Measurements from ENCODE around the gene TUBB1.

The TUBB1 gene

DNA sequence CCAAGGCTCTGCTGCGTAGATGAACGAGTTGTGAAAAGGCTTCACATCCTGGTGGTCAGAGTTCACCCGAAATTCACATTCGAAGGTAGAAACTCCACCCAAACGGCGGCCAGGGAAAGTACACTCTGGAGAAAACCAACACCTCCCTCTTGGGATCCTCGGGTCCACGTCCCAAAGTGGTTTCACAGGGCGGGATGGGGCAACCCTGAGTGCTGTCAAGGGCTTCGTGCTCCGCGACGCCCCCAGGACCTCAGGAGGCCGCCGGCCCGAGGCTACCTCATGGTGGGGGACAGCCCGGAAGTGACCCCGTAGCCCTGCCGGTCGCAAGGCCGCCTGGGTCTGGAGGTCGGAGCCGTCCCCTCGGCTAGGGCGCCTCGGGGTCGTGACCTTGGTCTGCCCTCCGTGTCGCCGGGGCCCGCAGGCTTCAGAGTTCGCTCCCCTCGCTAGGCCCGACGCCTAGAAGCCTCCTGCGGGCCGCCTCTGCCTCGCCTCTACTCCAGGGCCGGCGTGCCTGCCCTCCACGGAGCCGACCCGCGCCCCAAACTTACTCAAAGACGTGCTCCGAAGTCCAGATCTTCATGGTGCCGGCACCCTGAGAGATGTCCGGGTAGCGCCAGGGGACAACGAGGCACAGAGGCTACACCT lies 23.0 kb downstream of the TUBB1 start, which contains the start of gene PRELID3B:
Gene PRELID3B (minus strand): TSS at position 636 of the 645 bp plus-strand sequence. CDS start 56 bp downstream, at position 580.
- peak; percentile 23 for DNase-seq (ENCODE audit: low read depth)
- peak within 1 kb of the TSS; percentile 76 for H3K4me3 ChIP-seq (ENCODE audit: control insufficient read depth, low read depth, low read length)
- TF ChIP-seq, protein P1, sequence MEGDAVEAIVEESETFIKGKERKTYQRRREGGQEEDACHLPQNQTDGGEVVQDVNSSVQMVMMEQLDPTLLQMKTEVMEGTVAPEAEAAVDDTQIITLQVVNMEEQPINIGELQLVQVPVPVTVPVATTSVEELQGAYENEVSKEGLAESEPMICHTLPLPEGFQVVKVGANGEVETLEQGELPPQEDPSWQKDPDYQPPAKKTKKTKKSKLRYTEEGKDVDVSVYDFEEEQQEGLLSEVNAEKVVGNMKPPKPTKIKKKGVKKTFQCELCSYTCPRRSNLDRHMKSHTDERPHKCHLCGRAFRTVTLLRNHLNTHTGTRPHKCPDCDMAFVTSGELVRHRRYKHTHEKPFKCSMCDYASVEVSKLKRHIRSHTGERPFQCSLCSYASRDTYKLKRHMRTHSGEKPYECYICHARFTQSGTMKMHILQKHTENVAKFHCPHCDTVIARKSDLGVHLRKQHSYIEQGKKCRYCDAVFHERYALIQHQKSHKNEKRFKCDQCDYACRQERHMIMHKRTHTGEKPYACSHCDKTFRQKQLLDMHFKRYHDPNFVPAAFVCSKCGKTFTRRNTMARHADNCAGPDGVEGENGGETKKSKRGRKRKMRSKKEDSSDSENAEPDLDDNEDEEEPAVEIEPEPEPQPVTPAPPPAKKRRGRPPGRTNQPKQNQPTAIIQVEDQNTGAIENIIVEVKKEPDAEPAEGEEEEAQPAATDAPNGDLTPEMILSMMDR (conservative IDR thresholded peaks at IDR 0.05; ENCODE audit: control insufficient read depth, insufficient read depth, low read depth, low read length), result no peak

DNA sequence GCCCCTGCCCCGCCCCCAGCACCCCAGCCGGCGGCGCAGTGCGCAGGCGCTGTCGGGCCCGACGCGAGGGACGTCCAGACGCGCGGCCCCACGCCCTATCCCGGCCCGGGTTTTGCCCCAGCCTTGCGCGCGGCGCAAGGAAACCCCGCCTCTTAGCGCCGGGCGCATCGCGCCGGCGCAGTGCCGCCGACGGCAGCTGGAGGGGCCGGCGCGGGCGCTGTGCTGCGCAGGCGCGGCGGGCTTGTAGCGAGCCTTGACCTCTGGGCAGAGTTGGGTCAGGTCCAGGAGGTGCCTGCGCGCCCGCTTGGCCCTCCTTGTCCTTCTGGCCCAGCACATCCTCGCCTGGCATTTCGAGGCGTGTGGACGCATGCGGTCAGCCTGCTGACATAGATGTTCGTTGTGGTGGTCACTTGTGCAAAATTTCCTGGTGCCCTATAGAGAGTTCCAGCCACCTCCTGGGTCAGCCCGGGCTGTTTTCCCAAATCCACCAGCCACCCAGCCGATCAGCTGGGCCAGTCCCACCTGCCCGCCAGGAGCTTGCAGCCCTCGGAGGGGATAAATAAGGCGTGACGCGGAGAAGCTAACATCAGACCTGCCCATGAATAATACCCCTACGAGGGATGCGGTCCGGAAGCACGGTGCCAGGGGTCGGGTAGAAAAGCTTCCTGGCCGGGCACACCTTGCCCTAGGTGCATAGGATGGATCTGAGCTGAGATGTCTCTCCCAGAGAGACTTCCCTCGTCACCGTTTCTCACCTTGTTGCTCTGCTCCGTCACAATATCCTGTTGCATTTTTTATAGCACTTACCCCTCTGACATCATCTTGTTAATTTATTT lies 23.8 kb downstream of the TUBB1 start:
- TF ChIP-seq, protein P1 (conservative IDR thresholded peaks at IDR 0.05; ENCODE audit: control insufficient read depth, insufficient read depth, low read depth, low read length), result no peak
- peak; percentile 84 for DNase-seq (ENCODE audit: low read depth)
- peak overlapping the region; percentile 76 for H3K4me3 ChIP-seq (ENCODE audit: control insufficient read depth, low read depth, low read length)

DNA sequence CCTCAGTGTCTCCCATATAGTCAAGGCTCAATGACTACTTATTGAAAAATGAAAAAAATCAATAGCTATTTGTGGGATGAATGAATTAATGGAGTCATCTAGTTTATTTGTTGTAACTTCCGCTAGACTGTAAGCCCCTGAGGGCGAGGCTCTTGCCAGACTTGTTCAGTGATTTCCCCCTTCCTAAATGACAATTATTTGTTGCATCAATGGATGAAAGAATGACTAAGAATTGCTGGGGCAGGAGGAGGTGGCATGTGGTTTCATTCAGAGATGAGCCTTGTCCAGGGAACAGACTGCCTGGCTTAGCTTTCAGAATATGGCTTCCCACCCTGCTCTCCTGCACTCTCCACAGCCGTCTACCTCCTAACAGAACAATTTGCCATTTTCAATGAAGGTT lies 24.5 kb downstream of the TUBB1 start:
- peak; percentile 33 for DNase-seq (ENCODE audit: low read depth)
- H3K4me3 ChIP-seq (ENCODE audit: control insufficient read depth, low read depth, low read length), result no peak overlapping the region
- TF ChIP-seq, protein P1 (conservative IDR thresholded peaks at IDR 0.05; ENCODE audit: control insufficient read depth, insufficient read depth, low read depth, low read length), result no peak

DNA sequence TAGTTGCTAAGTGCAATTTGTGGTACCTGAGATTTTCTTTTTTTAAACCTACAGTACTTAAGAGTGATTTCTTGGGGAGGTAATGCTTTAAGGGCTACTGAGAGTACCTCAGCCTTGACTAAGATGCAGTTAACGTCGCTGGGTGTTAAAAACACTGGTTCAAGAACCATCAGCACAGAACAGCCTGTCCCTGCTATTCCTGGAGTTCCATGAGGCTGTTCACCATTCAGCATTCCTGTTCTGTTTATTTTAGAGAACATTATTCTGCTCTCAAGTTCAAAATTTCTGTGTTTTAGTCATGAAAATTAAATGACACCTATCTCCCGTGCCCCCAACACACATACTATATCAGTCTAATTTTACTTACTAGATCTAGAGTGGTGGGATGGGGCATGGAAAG lies 25.1 kb downstream of the TUBB1 start:
- TF ChIP-seq, protein P1 (conservative IDR thresholded peaks at IDR 0.05; ENCODE audit: control insufficient read depth, insufficient read depth, low read depth, low read length), result no peak
- H3K4me3 ChIP-seq (ENCODE audit: control insufficient read depth, low read depth, low read length), result no peak overlapping the region
- no peak for DNase-seq (ENCODE audit: low read depth)

DNA sequence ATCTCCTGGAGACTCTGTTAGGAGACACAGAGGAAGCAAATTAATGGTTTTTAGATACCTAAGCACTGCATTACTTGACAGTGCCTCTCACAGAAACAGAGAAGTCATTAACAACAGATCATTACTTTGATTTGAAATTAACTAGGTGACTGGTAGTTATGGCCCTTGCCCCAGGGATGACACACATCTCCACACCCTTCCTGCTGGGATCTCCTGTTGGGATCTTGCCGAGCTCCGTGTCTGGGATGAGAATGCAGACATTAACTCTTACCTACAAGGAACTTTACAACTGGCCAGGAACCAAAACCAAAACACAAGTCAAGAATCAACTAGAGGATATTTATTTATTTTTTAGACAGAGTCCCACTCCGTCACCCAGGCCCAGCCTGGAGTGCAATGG lies 25.6 kb downstream of the TUBB1 start:
- no peak for DNase-seq (ENCODE audit: low read depth)
- no peak overlapping the region for H3K4me3 ChIP-seq (ENCODE audit: control insufficient read depth, low read depth, low read length)
- TF ChIP-seq, protein P1 (conservative IDR thresholded peaks at IDR 0.05; ENCODE audit: control insufficient read depth, insufficient read depth, low read depth, low read length), result no peak

DNA sequence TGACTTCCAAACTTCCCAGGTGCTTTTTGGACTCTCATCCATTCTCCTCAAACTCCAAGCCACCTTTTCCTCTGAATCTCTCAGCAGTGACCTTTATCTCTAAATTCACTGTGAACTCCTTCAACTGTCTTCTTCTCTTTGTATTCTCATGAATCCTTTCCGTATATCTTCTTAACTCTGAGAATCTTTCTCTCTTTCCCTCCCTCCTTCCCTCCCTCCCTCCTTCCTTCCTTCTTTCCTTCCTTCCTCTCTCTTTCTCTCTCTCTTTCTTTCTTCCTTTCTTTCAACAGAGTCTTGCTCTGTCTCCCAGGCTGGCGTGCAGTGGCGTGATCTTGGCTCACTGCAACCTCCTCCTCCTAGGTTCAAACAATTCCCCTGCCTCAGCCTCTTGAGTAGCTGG lies 27.6 kb downstream of the TUBB1 start:
- no peak for DNase-seq (ENCODE audit: low read depth)
- H3K4me3 ChIP-seq (ENCODE audit: control insufficient read depth, low read depth, low read length), result no peak overlapping the region
- TF ChIP-seq, protein P1 (conservative IDR thresholded peaks at IDR 0.05; ENCODE audit: control insufficient read depth, insufficient read depth, low read depth, low read length), result no peak
